ENCODE measurements around the gene PRKG2.

The PRKG2 gene

GRCh38 chr4:81093720-81094401, 121.2 kb downstream of the PRKG2 start:
- no peak for DNase-seq

GRCh38 chr4:81085979-81086378, 129.0 kb downstream of the PRKG2 start:
- no peak for DNase-seq

- no peak for DNase-seq
These were observed 129.7 kb downstream of the PRKG2 start for GRCh38 chr4:81085291-81085690.

- no peak for DNase-seq
These were observed 130.4 kb downstream of the PRKG2 start for GRCh38 chr4:81084634-81085033.

GRCh38 chr4:81084029-81084428, 131.0 kb downstream of the PRKG2 start:
- no peak for DNase-seq

- DNase-seq: no peak
These were observed 133.9 kb downstream of the PRKG2 start for GRCh38 chr4:81081156-81081555.

GRCh38 chr4:81071013-81071412, 144.0 kb downstream of the PRKG2 start:
- no peak for DNase-seq

GRCh38 chr4:81069706-81070331, 145.2 kb downstream of the PRKG2 start:
- DNase-seq: peak; percentile 31 to 32

GRCh38 chr4:81065446-81065845, 149.6 kb downstream of the PRKG2 start:
- no peak for DNase-seq

- no peak for DNase-seq
These were observed 153.0 kb downstream of the PRKG2 start for GRCh38 chr4:81062001-81062400.

GRCh38 chr4:81061344-81061730, 153.7 kb downstream of the PRKG2 start:
- no peak for DNase-seq

GRCh38 chr4:81060587-81061343, 154.3 kb downstream of the PRKG2 start:
- no peak for DNase-seq

GRCh38 chr4:81058621-81059020, 156.4 kb downstream of the PRKG2 start:
- no peak for DNase-seq

- peak; percentile 23 to 39 for DNase-seq
These were observed 162.6 kb downstream of the PRKG2 start for GRCh38 chr4:81052119-81053068.

- no peak for DNase-seq
These were observed 165.1 kb downstream of the PRKG2 start for GRCh38 chr4:81049907-81050306.

GRCh38 chr4:81049330-81049729, 165.7 kb downstream of the PRKG2 start:
- DNase-seq: no peak

GRCh38 chr4:81042578-81043365, 172.2 kb downstream of the PRKG2 start:
- no peak for DNase-seq

GRCh38 chr4:81040012-81040659, 174.9 kb downstream of the PRKG2 start:
- DNase-seq: no peak

- DNase-seq: no peak
These were observed 175.6 kb downstream of the PRKG2 start for GRCh38 chr4:81039351-81039972.

GRCh38 chr4:81038636-81039350, 176.2 kb downstream of the PRKG2 start:
- DNase-seq: no peak

Measured in activated CD4-positive, alpha-beta T cell treated with anti-CD3 and anti-CD28 coated beads, Interleukin-2, amount 50 U/mL, for 4 hours (primary cell).